ENCODE measurements around the gene PLSCR1. TPM values are rescaled to one million over a fixed set of nuclear protein-coding genes. Genes with fewer than 3 reads are reported as not detected.

The PLSCR1 gene
- total RNA-seq, 1 donor from 2014 or later, result 37.2 TPM

DNA sequence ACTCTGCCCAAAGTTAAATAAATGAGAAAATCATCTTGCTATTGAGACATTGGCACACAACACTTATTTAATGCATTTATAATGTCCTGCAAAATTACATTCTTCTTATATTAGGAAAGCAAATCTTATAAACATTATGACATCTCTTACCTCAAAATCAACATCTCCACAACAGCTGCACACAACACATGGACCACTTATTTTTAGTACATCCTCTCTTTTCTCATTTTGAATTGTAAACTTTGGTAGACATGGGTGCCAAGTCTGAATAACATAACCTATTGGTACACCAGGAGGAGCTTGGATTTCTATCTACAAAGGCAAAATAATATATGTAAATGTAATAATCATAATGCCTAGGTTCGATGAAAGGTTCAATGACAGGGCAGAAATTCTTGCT is 23.0 kb downstream of the PLSCR1 start:
- Mint-ChIP-seq H3K4me3 (no peak overlapping the region), H3K27ac (no peak overlapping the region), H3K4me1 (no peaks in the 10 kb centered on the region), H3K36me3 (ENCODE audit: low read depth) (peaks cover 41% of the 10 kb centered on the region), H3K27me3 (no peaks in the 10 kb centered on the region), H3K9me3 (no peaks in the 10 kb centered on the region)
- POLR2A ChIA-PET, result no interaction called here
- DNase-seq (no peak), ATAC-seq (ENCODE audit: low read depth) (no peak)
- intact Hi-C loops (cut with micrococcal nuclease), result no loop called here
- TF ChIP-seq, protein P1, sequence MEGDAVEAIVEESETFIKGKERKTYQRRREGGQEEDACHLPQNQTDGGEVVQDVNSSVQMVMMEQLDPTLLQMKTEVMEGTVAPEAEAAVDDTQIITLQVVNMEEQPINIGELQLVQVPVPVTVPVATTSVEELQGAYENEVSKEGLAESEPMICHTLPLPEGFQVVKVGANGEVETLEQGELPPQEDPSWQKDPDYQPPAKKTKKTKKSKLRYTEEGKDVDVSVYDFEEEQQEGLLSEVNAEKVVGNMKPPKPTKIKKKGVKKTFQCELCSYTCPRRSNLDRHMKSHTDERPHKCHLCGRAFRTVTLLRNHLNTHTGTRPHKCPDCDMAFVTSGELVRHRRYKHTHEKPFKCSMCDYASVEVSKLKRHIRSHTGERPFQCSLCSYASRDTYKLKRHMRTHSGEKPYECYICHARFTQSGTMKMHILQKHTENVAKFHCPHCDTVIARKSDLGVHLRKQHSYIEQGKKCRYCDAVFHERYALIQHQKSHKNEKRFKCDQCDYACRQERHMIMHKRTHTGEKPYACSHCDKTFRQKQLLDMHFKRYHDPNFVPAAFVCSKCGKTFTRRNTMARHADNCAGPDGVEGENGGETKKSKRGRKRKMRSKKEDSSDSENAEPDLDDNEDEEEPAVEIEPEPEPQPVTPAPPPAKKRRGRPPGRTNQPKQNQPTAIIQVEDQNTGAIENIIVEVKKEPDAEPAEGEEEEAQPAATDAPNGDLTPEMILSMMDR (IDR thresholded peaks at IDR 0.05), result no peak
- CTCF ChIA-PET, result no interaction called here

DNA sequence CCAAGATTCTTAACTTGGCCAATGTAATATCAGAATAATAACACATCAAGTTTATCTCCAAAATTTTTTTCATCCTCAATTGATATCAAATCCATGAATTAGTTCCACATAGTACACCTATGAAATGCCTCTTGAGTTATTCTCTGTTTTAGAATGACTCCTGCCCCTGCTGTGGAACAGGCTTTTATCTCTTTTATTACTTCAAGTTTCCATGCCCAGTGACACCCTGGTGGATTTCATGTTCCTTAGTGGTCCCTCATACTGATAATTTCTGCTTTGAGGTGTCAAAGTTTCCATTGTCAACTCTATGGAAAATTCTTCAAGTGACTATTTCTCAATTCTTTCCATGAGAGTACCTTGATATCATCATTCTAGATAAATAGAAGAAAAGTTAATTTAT is 24.6 kb downstream of the PLSCR1 start:
- intact Hi-C loops (cut with micrococcal nuclease), result no loop called here

DNA sequence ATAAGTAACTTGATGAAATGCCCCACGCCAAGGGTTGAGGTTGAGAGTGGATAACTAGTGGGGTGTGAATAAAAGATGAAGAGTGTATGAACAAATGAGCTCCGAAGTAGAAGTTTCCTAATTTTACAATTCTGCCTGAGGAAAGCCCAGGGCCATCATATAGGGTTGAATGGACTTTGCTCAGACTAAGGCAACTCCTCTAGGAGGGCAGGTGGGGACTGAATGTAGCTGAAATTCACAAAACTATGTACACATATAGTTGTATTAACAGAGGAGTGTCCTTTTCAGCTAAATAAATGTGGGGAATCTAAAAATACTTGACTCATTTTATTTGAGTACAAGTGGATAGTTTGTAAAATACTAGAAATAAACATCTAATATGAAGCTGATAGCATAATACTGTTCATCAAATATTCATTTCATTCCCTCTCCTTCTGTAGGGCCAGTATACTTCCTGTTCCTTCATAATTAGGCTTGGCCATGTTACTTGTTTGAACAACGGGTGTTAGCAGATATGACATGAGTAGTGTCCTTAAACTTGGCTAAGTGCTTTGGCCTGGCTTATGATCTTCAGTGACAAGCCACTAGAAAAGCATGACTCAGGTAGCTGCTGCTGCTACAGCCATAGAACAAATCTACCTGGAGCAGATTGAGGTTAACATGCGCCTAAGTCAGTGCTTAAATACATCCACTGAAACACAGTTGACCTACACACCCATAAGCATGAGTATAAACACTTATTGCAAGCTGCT is 26.5 kb downstream of the PLSCR1 start:
- peaks cover 44% of the 10 kb centered on the region for H3K36me3 Mint-ChIP-seq (ENCODE audit: low read depth)

More for the DNA sequence above, 24.6 kb downstream of the PLSCR1 start:
- H3K4me3 Mint-ChIP-seq, result no peak overlapping the region
- no peaks in the 10 kb centered on the region for H3K27me3 Mint-ChIP-seq
- CTCF ChIA-PET, result no interaction called here
- peaks cover 42% of the 10 kb centered on the region for H3K36me3 Mint-ChIP-seq (ENCODE audit: low read depth)
- DNase-seq (no peak), ATAC-seq (ENCODE audit: low read depth) (no peak)
- H3K9me3 Mint-ChIP-seq, result no peaks in the 10 kb centered on the region
- TF ChIP-seq, protein P1 (IDR thresholded peaks at IDR 0.05), result no peak
- POLR2A ChIA-PET, result no interaction called here
- H3K27ac Mint-ChIP-seq, result no peak overlapping the region
- H3K4me1 Mint-ChIP-seq, result no peaks in the 10 kb centered on the region

DNA sequence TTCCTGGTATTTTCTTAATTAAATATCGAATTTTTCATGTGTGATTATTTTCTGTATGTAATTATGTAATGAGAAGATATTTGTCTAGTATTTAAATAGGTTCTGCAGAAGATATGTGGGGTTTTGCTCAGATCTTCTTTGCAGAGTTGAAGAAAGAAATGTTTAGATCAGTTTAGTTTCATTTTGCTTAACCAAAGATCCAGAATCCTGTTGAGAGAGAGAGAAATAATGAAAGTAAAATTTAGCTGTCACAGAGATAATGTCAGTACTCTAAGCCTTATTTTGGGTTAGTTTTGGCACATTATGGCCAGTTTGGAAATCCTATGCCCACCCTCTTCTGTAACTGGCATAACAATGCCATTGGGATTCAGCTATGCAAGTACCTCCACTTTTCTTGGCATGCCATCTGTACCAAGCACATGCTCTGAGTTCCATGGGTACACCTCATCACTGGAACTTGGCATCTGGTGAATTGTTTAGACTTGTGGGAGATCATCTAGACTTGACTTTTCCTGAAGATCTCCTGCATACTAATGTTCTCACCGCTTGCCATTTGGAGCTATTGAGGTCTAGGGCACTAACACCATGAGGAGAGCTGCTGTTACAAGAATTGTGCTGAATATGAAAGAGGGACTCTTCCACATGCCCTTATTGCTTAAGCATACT is 30.9 kb downstream of the PLSCR1 start:
- intact Hi-C loops (cut with micrococcal nuclease), result no loop called here
- Mint-ChIP-seq H3K27ac (no peak overlapping the region), H3K9me3 (no peaks in the 10 kb centered on the region), H3K4me1 (no peaks in the 10 kb centered on the region), H3K36me3 (ENCODE audit: low read depth) (peaks cover 23% of the 10 kb centered on the region), H3K4me3 (no peak overlapping the region), H3K27me3 (no peaks in the 10 kb centered on the region)
- DNase-seq (no peak), ATAC-seq (ENCODE audit: low read depth) (no peak)
- TF ChIP-seq, protein P1 (IDR thresholded peaks at IDR 0.05), result no peak
- POLR2A ChIA-PET, result no interaction called here
- CTCF ChIA-PET, result no interaction called here

More for the DNA sequence above, 26.5 kb downstream of the PLSCR1 start:
- no peak for DNase-seq
- H3K27me3 Mint-ChIP-seq, result no peaks in the 10 kb centered on the region
- no peaks in the 10 kb centered on the region for H3K4me1 Mint-ChIP-seq
- CTCF ChIA-PET, result no interaction called here
- intact Hi-C loops (cut with micrococcal nuclease), result no loop called here
- ATAC-seq (ENCODE audit: low read depth), result no peak
- no peak overlapping the region for H3K27ac Mint-ChIP-seq
- H3K4me3 Mint-ChIP-seq, result no peak overlapping the region
- POLR2A ChIA-PET, result no interaction called here
- TF ChIP-seq, protein P1 (IDR thresholded peaks at IDR 0.05), result no peak
- no peaks in the 10 kb centered on the region for H3K9me3 Mint-ChIP-seq

DNA sequence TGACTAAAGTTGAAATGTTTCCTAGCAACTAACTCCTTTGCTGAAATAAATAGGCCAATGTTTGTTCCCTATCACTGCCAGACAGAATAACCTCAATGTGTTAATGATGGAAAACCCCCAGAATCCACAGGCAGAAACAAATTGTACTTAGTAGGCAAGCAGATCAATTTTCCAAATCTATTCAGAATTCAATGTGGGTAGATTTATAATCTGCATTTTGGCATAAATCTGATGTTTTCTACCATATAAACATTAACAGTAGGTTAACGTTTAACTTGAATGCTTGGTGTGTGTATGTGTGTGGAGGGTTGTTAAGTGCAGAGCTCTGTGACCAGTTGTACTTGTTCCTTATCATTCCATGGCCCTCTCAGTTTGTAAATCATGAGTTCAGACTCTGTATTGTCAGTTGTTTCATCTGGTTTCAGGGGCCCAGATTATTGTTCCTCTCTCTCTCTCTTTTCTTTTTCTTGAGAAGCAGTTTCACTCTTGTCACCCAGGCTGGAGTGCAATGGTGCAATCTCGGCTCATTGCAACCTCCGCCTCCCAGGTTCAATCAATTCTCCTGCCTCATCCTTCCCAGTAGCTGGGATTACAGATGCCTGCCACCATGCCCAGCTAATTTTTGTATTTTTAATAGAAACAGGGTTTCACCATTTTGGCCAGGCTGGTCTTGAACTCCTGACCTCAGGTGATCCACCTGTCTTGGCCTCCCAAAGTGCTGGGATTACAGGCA is 32.8 kb downstream of the PLSCR1 start:
- Mint-ChIP-seq H3K27me3 (no peaks in the 10 kb centered on the region), H3K27ac (no peak overlapping the region), H3K4me1 (no peaks in the 10 kb centered on the region), H3K9me3 (no peaks in the 10 kb centered on the region), H3K4me3 (no peak overlapping the region), H3K36me3 (ENCODE audit: low read depth) (peaks cover 20% of the 10 kb centered on the region)
- CTCF ChIA-PET, result no interaction called here
- intact Hi-C loops (cut with micrococcal nuclease), result no loop called here
- no peak for DNase-seq
- POLR2A ChIA-PET, result no interaction called here
- TF ChIP-seq, protein P1 (IDR thresholded peaks at IDR 0.05), result no peak
- no peak for ATAC-seq (ENCODE audit: low read depth)
